ENCODE results near the gene FOXP1.
A peak's percentile ranks its signal among the peaks of the same experiment; 100 is the strongest.

DNA sequence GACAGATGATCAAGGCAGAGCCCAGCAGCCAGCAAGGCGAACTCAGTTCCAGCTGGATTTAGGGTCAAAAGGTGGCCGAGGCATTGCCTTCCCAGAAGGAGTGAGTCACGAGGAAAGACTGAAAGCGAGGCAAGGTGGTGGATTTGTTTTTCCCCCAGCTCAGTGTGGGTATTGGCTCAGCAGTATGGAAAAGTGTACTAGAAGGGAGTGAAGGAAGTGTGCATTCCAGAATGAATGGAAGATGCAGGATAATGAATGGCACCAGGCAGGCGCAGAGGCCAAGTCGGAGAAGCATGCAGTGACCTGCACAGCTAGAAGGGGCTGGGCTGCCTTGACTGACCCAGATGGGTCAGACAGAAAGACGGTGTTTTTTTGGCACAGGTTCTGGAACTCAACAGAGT lies 46.3 kb downstream of the FOXP1 start:
- TF ChIP-seq POLR2AphosphoS5 (IDR thresholded peaks at IDR 0.05; ENCODE audit: low read depth, low read length), result 0 out of 2 replicates have a peak, but pooled peaks have one; percentile 40
- TF ChIP-seq, protein P1, sequence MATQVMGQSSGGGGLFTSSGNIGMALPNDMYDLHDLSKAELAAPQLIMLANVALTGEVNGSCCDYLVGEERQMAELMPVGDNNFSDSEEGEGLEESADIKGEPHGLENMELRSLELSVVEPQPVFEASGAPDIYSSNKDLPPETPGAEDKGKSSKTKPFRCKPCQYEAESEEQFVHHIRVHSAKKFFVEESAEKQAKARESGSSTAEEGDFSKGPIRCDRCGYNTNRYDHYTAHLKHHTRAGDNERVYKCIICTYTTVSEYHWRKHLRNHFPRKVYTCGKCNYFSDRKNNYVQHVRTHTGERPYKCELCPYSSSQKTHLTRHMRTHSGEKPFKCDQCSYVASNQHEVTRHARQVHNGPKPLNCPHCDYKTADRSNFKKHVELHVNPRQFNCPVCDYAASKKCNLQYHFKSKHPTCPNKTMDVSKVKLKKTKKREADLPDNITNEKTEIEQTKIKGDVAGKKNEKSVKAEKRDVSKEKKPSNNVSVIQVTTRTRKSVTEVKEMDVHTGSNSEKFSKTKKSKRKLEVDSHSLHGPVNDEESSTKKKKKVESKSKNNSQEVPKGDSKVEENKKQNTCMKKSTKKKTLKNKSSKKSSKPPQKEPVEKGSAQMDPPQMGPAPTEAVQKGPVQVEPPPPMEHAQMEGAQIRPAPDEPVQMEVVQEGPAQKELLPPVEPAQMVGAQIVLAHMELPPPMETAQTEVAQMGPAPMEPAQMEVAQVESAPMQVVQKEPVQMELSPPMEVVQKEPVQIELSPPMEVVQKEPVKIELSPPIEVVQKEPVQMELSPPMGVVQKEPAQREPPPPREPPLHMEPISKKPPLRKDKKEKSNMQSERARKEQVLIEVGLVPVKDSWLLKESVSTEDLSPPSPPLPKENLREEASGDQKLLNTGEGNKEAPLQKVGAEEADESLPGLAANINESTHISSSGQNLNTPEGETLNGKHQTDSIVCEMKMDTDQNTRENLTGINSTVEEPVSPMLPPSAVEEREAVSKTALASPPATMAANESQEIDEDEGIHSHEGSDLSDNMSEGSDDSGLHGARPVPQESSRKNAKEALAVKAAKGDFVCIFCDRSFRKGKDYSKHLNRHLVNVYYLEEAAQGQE (IDR thresholded peaks at IDR 0.05; ENCODE audit: insufficient read depth in 1 of 2, low read depth in 2 of 2, low read length in 2 of 2), result peak in 1 of 2 experiments; percentile 49; a peak in 1 of 4 replicates
- no peak for TF ChIP-seq FOXP2 (optimal IDR thresholded peaks at IDR 0.05; ENCODE audit: borderline replicate concordance, extremely low read depth, extremely low read length, insufficient read depth)
